GM12891 (cell line): Measurements from ENCODE around the gene ATP8B1.

ENCODE experiments used
- DNase-seq: peaks from one replicate; pipeline ENCODE4 v3.0.0; 2011; ENCODE audit warnings: low spot score; ENCODE audit not compliant: insufficient read length
- FAIRE-seq: peaks from 2 replicates; lab custom pipeline; 2011; peaks lifted over from hg19 to GRCh38; lab: Jason Lieb, UNC
- PAX5 ChIP-seq: IDR thresholded peaks from 2 replicates; pipeline ENCODE4 v1.6.1; 2011; ENCODE audit warnings: low read length, moderate library complexity, mild to moderate bottlenecking; ENCODE audit not compliant: insufficient read depth, severe bottlenecking
- POLR2A ChIP-seq: IDR thresholded peaks from 2 replicates; pipeline ENCODE4 v1.6.1; 2011; ENCODE audit warnings: low read depth, low read length, control low read depth
- POLR2AphosphoS5 ChIP-seq: IDR thresholded peaks from 2 replicates; pipeline ENCODE4 v1.6.1; 2011; ENCODE audit warnings: low read depth, low read length, control low read depth
- POU2F2 ChIP-seq: IDR thresholded peaks from 2 replicates; pipeline ENCODE4 v1.6.1; 2011; ENCODE audit warnings: low read depth, mild to moderate bottlenecking, control low read depth, low read length, moderate library complexity
- SPI1 ChIP-seq: IDR thresholded peaks from 2 replicates; pipeline ENCODE4 v1.6.1; 2011; ENCODE audit warnings: low read depth, low read length, control low read depth
- TAF1 ChIP-seq: IDR thresholded peaks from 2 replicates; pipeline ENCODE4 v1.6.1; 2011; ENCODE audit warnings: low read depth, low read length, control low read depth

The ATP8B1 gene

DNA sequence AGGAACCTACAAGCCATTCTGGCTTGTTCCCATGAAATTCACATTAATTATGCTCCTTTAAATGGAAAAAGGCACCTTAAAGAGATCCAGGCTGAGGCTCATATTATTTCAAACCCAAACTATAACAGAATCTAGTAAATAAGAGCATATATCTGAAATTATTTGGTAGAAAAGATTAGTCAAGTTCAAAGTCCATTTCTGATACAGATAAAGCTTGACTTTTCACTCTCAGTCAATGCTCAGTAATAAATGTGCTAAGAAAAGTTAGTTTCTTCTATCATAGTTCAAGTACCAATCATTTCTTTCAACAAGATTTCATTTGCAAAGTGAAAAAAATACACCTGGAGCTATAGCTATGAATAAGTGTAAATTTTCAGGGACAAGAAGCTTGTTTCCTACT, 119.6 kb downstream of the ATP8B1 start:
- DNase-seq: no peak
- no peak for FAIRE-seq
- no peak for TF ChIP-seq SPI1
- no peak for TF ChIP-seq TAF1
- no peak for TF ChIP-seq POLR2A
- no peak for TF ChIP-seq POLR2AphosphoS5
- TF ChIP-seq POU2F2: no peak
- no peak for TF ChIP-seq PAX5

GRCh38 chr18:57677262-57678211, 125.6 kb downstream of the ATP8B1 start:
- TF ChIP-seq SPI1: no peak
- no peak for TF ChIP-seq POLR2AphosphoS5
- FAIRE-seq (no peak), DNase-seq (no peak)

- FAIRE-seq: no peak
- no peak for DNase-seq
- TF ChIP-seq SPI1 (no peak), PAX5 (no peak), TAF1 (no peak), POLR2AphosphoS5 (no peak), POLR2A (no peak), POU2F2 (no peak)
These were observed 128.2 kb downstream of the ATP8B1 start for GRCh38 chr18:57674891-57675290.

DNA sequence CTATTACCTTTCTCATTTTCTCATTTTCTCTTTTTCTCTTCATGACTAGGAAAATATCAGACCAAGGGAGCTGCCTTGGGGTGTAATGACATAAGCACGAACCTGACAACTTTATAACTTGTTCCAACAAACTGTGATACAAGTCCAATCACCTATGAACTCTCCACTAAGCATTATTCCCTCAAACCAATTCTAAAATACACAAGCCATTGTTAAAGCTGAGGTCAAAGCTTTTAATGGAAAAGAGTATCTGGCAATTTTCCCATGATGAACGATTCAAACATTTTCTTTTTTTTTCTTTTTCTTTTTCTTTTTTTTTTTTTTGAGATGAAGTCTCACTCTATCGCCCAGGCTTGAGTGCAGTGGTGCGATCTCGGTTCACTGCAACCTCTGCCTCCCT, 133.1 kb downstream of the ATP8B1 start:
- FAIRE-seq (no peak), DNase-seq (no peak)
- no peak for TF ChIP-seq POLR2AphosphoS5
- no peak for TF ChIP-seq TAF1
- no peak for TF ChIP-seq POLR2A
- no peak for TF ChIP-seq PAX5
- no peak for TF ChIP-seq SPI1
- no peak for TF ChIP-seq POU2F2

- DNase-seq: no peak
- TF ChIP-seq PAX5 (no peak), TAF1 (no peak), POLR2A (no peak), SPI1 (no peak), POLR2AphosphoS5 (no peak), POU2F2 (no peak)
- no peak for FAIRE-seq
These were observed 135.1 kb downstream of the ATP8B1 start for GRCh38 chr18:57668021-57668420.

- FAIRE-seq: no peak
- DNase-seq: no peak
- TF ChIP-seq PAX5: no peak
- TF ChIP-seq POLR2AphosphoS5: no peak
- TF ChIP-seq POU2F2: no peak
- no peak for TF ChIP-seq SPI1
- no peak for TF ChIP-seq POLR2A
- no peak for TF ChIP-seq TAF1
These were observed 136.2 kb downstream of the ATP8B1 start for GRCh38 chr18:57666818-57667497.

DNA sequence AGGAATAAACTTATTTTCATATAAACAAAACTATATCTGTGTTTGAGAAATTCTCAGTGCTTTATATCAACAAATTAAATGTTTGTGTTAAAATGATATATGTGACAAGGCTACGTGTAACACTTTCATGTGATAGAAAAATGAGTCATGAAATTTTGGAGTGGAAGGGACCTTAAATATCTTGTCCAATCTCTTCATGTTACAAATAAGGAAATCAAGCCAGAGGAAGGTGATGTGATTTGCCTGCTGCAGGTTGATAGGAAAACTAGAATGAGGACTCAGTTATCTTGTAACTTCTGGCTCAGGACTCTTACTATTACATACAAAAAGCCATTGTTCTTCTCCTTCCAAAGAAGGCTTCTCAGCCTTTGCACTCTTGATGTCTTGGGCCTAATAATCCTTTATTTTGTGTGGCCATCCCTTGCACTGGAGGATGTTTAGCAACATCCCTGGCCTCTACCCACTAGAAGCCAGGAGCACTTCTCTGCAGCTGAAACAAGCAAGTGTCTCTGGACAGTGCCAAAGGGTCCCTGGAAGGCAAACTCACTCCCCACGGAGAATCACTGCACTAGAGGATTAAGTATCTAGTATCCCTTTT, 138.4 kb downstream of the ATP8B1 start:
- no peak for FAIRE-seq
- no peak for DNase-seq

GRCh38 chr18:57660961-57661360, 142.2 kb downstream of the ATP8B1 start:
- no peak for TF ChIP-seq PAX5
- no peak for TF ChIP-seq POU2F2
- TF ChIP-seq POLR2AphosphoS5: no peak
- TF ChIP-seq TAF1: no peak
- no peak for TF ChIP-seq SPI1
- TF ChIP-seq POLR2A: no peak
- FAIRE-seq: no peak

More for the DNA sequence above, 138.4 kb downstream of the ATP8B1 start:
- TF ChIP-seq TAF1: no peak
- no peak for TF ChIP-seq POU2F2
- TF ChIP-seq POLR2AphosphoS5: no peak
- no peak for TF ChIP-seq PAX5
- no peak for TF ChIP-seq SPI1
- no peak for TF ChIP-seq POLR2A

DNA sequence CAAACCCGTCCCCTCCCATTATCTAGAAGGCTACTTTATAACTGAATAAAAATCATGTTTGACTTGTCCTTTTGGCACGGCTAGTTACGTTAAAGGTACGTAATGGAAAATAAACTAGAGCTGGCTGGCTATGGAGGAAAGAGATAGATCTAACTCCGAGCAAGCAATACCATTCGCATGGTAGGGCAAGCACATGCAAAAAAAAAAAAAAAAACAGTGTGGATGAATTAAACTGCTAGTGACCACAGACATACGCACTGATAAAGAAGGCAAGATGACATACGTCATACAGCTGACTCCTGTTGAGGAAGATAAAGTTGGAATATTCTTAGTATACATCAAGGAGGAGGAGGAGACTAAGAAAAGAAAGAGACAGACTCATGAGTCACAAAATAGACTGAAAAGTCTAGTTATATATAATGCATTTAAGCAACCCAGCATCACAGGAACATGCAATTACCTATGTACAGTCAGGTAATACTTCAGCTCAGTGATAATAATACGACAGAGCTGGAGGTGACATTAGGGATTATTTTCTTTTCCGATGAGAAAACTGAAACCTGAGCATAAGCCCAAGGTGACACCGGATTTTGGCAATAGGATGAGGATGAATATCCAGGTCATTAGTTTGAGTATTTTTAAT, 143.5 kb downstream of the ATP8B1 start:
- no peak for TF ChIP-seq PAX5
- DNase-seq: no peak
- no peak for FAIRE-seq

More at GRCh38 chr18:57660961-57661360, 142.2 kb downstream of the ATP8B1 start:
- no peak for DNase-seq
